ENCODE results near the gene SBF2.

DNA sequence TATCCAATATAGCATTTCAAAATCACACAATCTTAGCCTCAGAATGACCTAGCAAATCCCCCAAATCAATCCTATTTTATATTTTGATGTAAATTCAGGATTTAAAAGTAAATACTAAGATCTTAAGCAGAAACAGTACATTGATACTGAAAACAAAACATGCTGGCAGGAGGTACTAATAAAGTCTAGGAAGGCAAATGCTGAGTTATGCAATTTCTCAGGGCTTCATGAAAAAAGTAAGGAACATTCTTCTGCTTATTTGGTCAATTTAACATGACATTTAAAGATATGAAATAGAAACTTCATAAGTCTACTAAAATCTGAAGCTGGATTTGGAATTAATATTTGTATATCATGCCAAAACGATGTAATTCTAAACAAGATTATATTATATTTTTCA lies 476.8 kb downstream of the SBF2 start:
- TF ChIP-seq POLR2A (IDR thresholded peaks at IDR 0.05) = no peak
- TF ChIP-seq, protein P1, sequence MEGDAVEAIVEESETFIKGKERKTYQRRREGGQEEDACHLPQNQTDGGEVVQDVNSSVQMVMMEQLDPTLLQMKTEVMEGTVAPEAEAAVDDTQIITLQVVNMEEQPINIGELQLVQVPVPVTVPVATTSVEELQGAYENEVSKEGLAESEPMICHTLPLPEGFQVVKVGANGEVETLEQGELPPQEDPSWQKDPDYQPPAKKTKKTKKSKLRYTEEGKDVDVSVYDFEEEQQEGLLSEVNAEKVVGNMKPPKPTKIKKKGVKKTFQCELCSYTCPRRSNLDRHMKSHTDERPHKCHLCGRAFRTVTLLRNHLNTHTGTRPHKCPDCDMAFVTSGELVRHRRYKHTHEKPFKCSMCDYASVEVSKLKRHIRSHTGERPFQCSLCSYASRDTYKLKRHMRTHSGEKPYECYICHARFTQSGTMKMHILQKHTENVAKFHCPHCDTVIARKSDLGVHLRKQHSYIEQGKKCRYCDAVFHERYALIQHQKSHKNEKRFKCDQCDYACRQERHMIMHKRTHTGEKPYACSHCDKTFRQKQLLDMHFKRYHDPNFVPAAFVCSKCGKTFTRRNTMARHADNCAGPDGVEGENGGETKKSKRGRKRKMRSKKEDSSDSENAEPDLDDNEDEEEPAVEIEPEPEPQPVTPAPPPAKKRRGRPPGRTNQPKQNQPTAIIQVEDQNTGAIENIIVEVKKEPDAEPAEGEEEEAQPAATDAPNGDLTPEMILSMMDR (IDR thresholded peaks at IDR 0.05) = no peak
